ACC112 (cell line): ENCODE results near the gene DCST2.
A peak's percentile ranks its signal among the peaks of the same experiment; 100 is the strongest.

Source experiments
- H2AFZ ChIP-seq: fragments of 200-600 bp; sonication (generic); one replicate; pipeline ENCODE4 v1.6.0; 2017; ENCODE audit warnings: antibody characterized with exemption, low read length; ENCODE audit not compliant: unreplicated experiment
- H3K27ac ChIP-seq: fragments of 200-600 bp; sonication (generic); 2 replicates; pipeline ENCODE4 v1.5.1; 2014; ENCODE audit warnings: low read depth, mild to moderate bottlenecking, antibody characterized with exemption, low read length, moderate library complexity
- H3K27me3 ChIP-seq: fragments of 200-600 bp; sonication (generic); 2 replicates; pipeline ENCODE4 v1.6.1; 2014; ENCODE audit warnings: mild to moderate bottlenecking, antibody characterized with exemption, low read length, moderate library complexity, mixed read lengths; ENCODE audit not compliant: insufficient read depth
- H3K36me3 ChIP-seq: fragments of 200-600 bp; sonication (generic); 2 replicates; pipeline ENCODE4 v1.6.1; 2016; ENCODE audit warnings: mild to moderate bottlenecking, antibody characterized with exemption, low read length, moderate library complexity, mixed read lengths; ENCODE audit not compliant: insufficient read depth
- H3K4me1 ChIP-seq: fragments of 200-600 bp; sonication (generic); one replicate; pipeline ENCODE4 v1.6.1; 2016; ENCODE audit warnings: low read length, mixed read lengths; ENCODE audit not compliant: insufficient read depth, unreplicated experiment, control insufficient read depth
- H3K4me3 ChIP-seq: fragments of 200-600 bp; sonication (generic); 2 replicates; pipeline ENCODE4 v1.5.1; 2014; ENCODE audit warnings: mild to moderate bottlenecking, low read depth, low read length
- H3K79me2 ChIP-seq: fragments of 200-600 bp; sonication (generic); one replicate; pipeline ENCODE4 v1.6.0; 2016; ENCODE audit warnings: low read length; ENCODE audit not compliant: control insufficient read depth, unreplicated experiment, insufficient read depth

The DCST2 gene

GRCh38 chr1:154971341-154971998 lies 62.1 kb downstream of the DCST2 start:
- Histone ChIP-seq H3K79me2 (peaks cover 60% of the 10 kb centered on the region), H3K4me1 (peaks cover 46% of the 10 kb centered on the region), H2AFZ (no peak overlapping the region), H3K27ac (peak overlapping the region; percentile 97), H3K27me3 (no peaks in the 10 kb centered on the region), H3K36me3 (no peaks in the 10 kb centered on the region; the same call in 1 of the 2 replicates), H3K4me3 (peak overlapping the region; percentile 90)

DNA sequence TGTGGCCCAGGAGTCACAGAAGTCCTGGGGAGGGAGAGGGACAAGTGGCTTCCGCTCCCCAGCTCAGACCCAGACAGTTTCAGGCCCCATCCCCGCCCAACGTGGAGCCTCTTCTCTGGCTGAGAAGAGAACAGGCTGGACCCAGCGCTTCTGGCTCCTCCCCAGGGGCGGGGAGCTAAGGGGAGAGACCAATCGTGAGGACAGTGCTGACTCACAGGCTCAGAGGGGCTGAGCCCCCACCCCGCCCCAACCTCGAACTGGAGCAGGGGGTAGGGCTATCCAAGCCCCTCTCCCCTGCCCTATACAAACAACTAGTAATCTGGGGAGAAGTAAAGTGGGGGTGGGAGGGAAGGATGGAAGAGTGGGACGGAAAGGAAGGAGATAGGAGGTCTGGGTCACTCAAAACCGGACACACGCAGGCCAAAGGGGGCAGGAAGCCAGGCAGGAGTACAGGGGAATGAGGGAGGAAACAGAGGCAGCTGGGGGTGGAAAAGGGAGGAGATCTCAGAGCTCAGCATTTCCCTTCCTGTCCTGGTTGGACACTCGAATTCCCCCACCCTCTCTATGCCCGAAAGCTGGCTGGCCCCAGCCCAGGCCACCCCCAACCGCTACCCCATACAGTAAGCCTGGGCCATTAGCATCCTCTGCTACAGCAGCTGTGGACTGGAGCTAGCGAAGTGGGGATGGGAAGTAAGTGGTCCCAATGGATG lies 62.8 kb downstream of the DCST2 start, which contains the start of gene SHC1:
Gene SHC1, minus strand, starts transcription at position 117 of the 710 bp plus-strand sequence. CDS start 221 bp downstream, outside the sequence.
- H3K4me3 ChIP-seq = peak within 1 kb of the TSS; percentile 90
- H3K79me2 ChIP-seq = peaks cover 59% of the 10 kb centered on the region
- peak within 1 kb of the TSS; percentile 97 for H3K27ac ChIP-seq
- H3K4me1 ChIP-seq = peaks cover 46% of the 10 kb centered on the region
- H3K36me3 ChIP-seq = no peaks in the 10 kb centered on the region; the same call in 1 of the 2 replicates
- H3K27me3 ChIP-seq = no peaks in the 10 kb centered on the region
- no peak within 1 kb of the TSS for H2AFZ ChIP-seq

DNA sequence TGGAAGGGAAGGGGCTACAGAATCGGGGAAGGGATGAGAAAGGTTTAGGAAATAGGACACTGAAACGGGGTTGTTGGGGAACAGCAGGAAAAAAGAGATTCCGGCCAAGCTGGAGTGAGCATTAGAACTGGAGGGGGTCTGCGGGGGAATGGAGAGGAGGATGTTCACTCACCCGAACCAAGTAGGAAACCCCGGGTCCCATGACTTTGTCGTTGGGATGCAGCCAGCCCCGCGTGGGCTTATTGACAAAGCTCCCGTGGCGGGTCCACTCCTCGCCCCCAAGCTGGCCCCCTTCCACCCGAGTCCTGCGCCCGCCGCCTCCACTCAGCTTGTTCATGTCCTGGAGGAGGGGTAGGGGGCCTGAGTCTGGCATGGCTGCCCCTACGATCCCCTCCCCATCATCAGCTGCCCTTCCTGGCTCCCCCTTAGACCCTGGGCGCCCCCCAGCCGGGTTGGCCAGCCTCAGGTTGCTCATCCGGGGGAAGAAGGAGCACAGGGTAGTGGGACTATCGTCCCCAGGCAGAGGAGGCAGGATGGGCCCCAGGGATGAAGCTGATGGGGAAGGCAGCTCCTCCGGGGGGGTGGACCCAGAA lies 63.6 kb downstream of the DCST2 start:
- Histone ChIP-seq H3K27me3 (no peaks in the 10 kb centered on the region), H3K79me2 (peaks cover 51% of the 10 kb centered on the region), H2AFZ (no peak overlapping the region), H3K4me3 (peak overlapping the region; percentile 90), H3K27ac (peak overlapping the region; percentile 97), H3K36me3 (no peaks in the 10 kb centered on the region; the same call in 1 of the 2 replicates), H3K4me1 (peaks cover 50% of the 10 kb centered on the region)

- H3K27ac ChIP-seq = peak overlapping the region; percentile 97
- peak overlapping the region; percentile 90 for H3K4me3 ChIP-seq
- H3K36me3 ChIP-seq = peaks cover 3% of the 10 kb centered on the region; the same call in 1 of the 2 replicates
- H3K79me2 ChIP-seq = peaks cover 50% of the 10 kb centered on the region
- H3K27me3 ChIP-seq = no peaks in the 10 kb centered on the region
- H3K4me1 ChIP-seq = peaks cover 50% of the 10 kb centered on the region
- no peak overlapping the region for H2AFZ ChIP-seq
These were observed 64.3 kb downstream of the DCST2 start for GRCh38 chr1:154969246-154969645.

DNA sequence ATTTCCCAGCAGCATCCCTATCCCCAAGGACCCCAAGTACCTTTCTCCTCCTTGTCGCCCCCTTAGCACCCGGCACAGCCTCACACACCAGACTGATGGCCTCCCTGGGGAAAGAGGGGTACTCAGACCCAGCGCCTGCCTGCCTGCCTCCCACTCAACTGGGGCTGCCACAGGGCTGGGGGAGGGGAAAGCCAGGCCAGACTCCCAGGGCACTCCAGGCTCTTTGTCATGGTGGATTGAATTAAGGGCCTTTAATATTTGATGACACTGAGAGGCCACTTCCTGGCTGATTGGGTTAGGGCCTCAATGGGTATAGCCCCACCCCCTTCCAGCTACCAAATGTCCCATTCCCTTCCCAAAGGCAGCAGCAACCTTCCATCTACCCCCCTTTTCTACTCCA lies 64.8 kb downstream of the DCST2 start:
- peaks cover 53% of the 10 kb centered on the region for H3K4me1 ChIP-seq
- H3K36me3 ChIP-seq = peaks cover 3% of the 10 kb centered on the region; the same call in 1 of the 2 replicates
- H3K27ac ChIP-seq = peak overlapping the region; percentile 97
- H3K27me3 ChIP-seq = no peaks in the 10 kb centered on the region
- H2AFZ ChIP-seq = no peak overlapping the region
- peak overlapping the region; percentile 90 for H3K4me3 ChIP-seq
- peaks cover 50% of the 10 kb centered on the region for H3K79me2 ChIP-seq
